GM23338 (cell line): ENCODE data around the gene TENT4A. TPM values are rescaled to one million over a fixed set of nuclear protein-coding genes. Genes with fewer than 3 reads are reported as not detected.

ENCODE experiments used
- ATAC-seq: fragments of 200-7000 bp; cut with Tn5 transposase; 3 replicates; pipeline ENCODE4 v1.9.1; 2020
- DNase-seq: peaks from one replicate; pipeline ENCODE4 v3.0.0-alpha.2; 2015; ENCODE audit warnings: low spot score
- H2AFZ ChIP-seq: fragments of 200-600 bp; sonication (generic); 2 replicates; pipeline ENCODE4 v1.8.0; 2016; ENCODE audit warnings: antibody characterized with exemption, mild to moderate bottlenecking, moderate library complexity
- H3F3A ChIP-seq: fragments of 200-600 bp; sonication (generic); replicated peaks from 2 replicates; pipeline ENCODE4 v1.8.0; 2017; ENCODE audit warnings: antibody characterized with exemption, mixed run types, low read depth
- H3K27ac ChIP-seq: fragments of 200-600 bp; sonication (generic); 2 replicates; pipeline ENCODE4 v1.6.1; 2016; ENCODE audit warnings: low read depth
- H3K27me3 ChIP-seq: fragments of 200-600 bp; sonication (generic); 2 replicates; pipeline ENCODE4 v1.8.0; 2016; ENCODE audit warnings: mild to moderate bottlenecking, mixed run types, moderate library complexity; ENCODE audit not compliant: insufficient read depth
- H3K36me3 ChIP-seq: fragments of 200-600 bp; sonication (generic); 2 replicates; pipeline ENCODE4 v1.8.0; 2016; ENCODE audit warnings: mild to moderate bottlenecking; ENCODE audit not compliant: insufficient read depth
- H3K4me1 ChIP-seq: fragments of 200-600 bp; sonication (generic); 2 replicates; pipeline ENCODE4 v1.8.0; 2016; ENCODE audit warnings: mild to moderate bottlenecking, moderate library complexity; ENCODE audit not compliant: insufficient read depth
- H3K4me2 ChIP-seq: fragments of 200-600 bp; sonication (generic); 2 replicates; pipeline ENCODE4 v1.7.1; 2017; ENCODE audit warnings: mixed run types
- H3K4me3 ChIP-seq: fragments of 200-600 bp; sonication (generic); 2 replicates; pipeline ENCODE4 v1.6.1; 2016; ENCODE audit warnings: mixed run types
- H3K79me2 ChIP-seq: fragments of 200-600 bp; sonication (generic); replicated peaks from 2 replicates; pipeline ENCODE4 v1.8.0; 2017; ENCODE audit warnings: mild to moderate bottlenecking; ENCODE audit not compliant: insufficient read depth
- H3K9me2 ChIP-seq: fragments of 200-600 bp; sonication (generic); 2 replicates; pipeline ENCODE4 v1.8.0; 2017; ENCODE audit not compliant: insufficient read depth
- H4K20me1 ChIP-seq: fragments of 200-600 bp; sonication (generic); replicated peaks from 2 replicates; pipeline ENCODE4 v1.8.0; 2017; ENCODE audit warnings: mild to moderate bottlenecking; ENCODE audit not compliant: insufficient read depth
- H3K27ac Mint-ChIP-seq: 2 replicates; pipeline ENCODE4 v1.8.0; 2020; ENCODE audit warnings: inconsistent platforms, mild to moderate bottlenecking, moderate library complexity, mixed read lengths
- H3K27me3 Mint-ChIP-seq: 3 replicates; pipeline ENCODE4 v1.8.0; 2022; ENCODE audit warnings: low read depth, mild to moderate bottlenecking, moderate library complexity, mixed read lengths, inconsistent platforms; ENCODE audit not compliant: insufficient read depth, poor library complexity
- H3K36me3 Mint-ChIP-seq: 3 replicates; pipeline ENCODE4 v1.8.0; 2021; ENCODE audit warnings: low read depth, mild to moderate bottlenecking, inconsistent platforms, moderate library complexity, mixed read lengths
- H3K4me1 Mint-ChIP-seq: 3 replicates; pipeline ENCODE4 v1.8.0; 2020; ENCODE audit warnings: mild to moderate bottlenecking, inconsistent platforms, mixed read lengths
- H3K4me3 Mint-ChIP-seq: 3 replicates; pipeline ENCODE4 v1.8.0; 2021; ENCODE audit warnings: moderate library complexity, mild to moderate bottlenecking, inconsistent platforms, mixed read lengths
- H3K9me3 Mint-ChIP-seq: 3 replicates; pipeline ENCODE4 v1.8.0; 2020; ENCODE audit warnings: moderate library complexity, mild to moderate bottlenecking, inconsistent platforms, mixed read lengths
- CREB1 ChIP-seq: fragments of 250-450 bp; sonication (Bioruptor Pico); IDR thresholded peaks from 2 replicates; pipeline ENCODE4 v1.5.0; 2020; ENCODE audit warnings: low read depth, mild to moderate bottlenecking, moderate library complexity
- CTCF ChIP-seq, 2 experiments: fragments of 200-600 bp in 1 of 2; sonication (generic) in 1 of 2; conservative IDR thresholded peaks; 2 replicates each; pipeline versions ENCODE4 v1.5.1 to v1.6.1; 2016 to 2017; ENCODE audit warnings: antibody characterized with exemption in 2 of 2, low read depth in 2 of 2, mild to moderate bottlenecking in 2 of 2, moderate library complexity in 1 of 2
- ETS1 ChIP-seq: IDR thresholded peaks from 2 replicates; pipeline ENCODE4 v1.6.1; 2016; ENCODE audit warnings: antibody characterized with exemption
- EZH2 ChIP-seq: fragments of 200-600 bp; sonication (generic); IDR thresholded peaks from one replicate; pipeline ENCODE4 v1.8.0; 2017; ENCODE audit warnings: antibody characterized with exemption, mild to moderate bottlenecking, low read depth; ENCODE audit not compliant: unreplicated experiment
- EZH2phosphoT487 ChIP-seq: fragments of 200-600 bp; sonication (generic); IDR thresholded peaks from one replicate; pipeline ENCODE4 v1.8.1; 2018; ENCODE audit warnings: antibody characterized with exemption; ENCODE audit not compliant: unreplicated experiment
- JUNB ChIP-seq: IDR thresholded peaks from one replicate; pipeline ENCODE4 v1.6.1; 2016; ENCODE audit warnings: antibody characterized with exemption; ENCODE audit not compliant: unreplicated experiment
- NANOG ChIP-seq: IDR thresholded peaks from 2 replicates; pipeline ENCODE4 v1.6.1; 2016; ENCODE audit warnings: antibody characterized with exemption, borderline replicate concordance
- POLR2AphosphoS5 ChIP-seq: IDR thresholded peaks from 2 replicates; pipeline ENCODE4 v1.6.1; 2016; ENCODE audit warnings: antibody characterized with exemption, low read depth
- REST ChIP-seq: IDR thresholded peaks from one replicate; pipeline ENCODE4 v1.6.1; 2018; ENCODE audit warnings: antibody characterized with exemption; ENCODE audit not compliant: unreplicated experiment
- STAT1 ChIP-seq: IDR thresholded peaks from one replicate; pipeline ENCODE4 v1.6.1; 2016; ENCODE audit warnings: antibody characterized with exemption; ENCODE audit not compliant: unreplicated experiment
- ZNF114 ChIP-seq: fragments of 250-450 bp; sonication (Bioruptor Pico); IDR thresholded peaks from 2 replicates; pipeline ENCODE4 v1.5.0; 2020; ENCODE audit warnings: mild to moderate bottlenecking, moderate library complexity
- ZNF331 ChIP-seq: fragments of 250-450 bp; sonication (Bioruptor Pico); IDR thresholded peaks from 2 replicates; pipeline ENCODE4 v1.5.0; 2020; ENCODE audit warnings: low read depth, mild to moderate bottlenecking, moderate library complexity
- ZNF462 ChIP-seq: fragments of 250-450 bp; sonication (Bioruptor Pico); IDR thresholded peaks from 2 replicates; pipeline ENCODE4 v1.5.0; 2020; ENCODE audit warnings: mild to moderate bottlenecking, moderate library complexity
- polyA plus RNA-seq: library from polyadenylated mRNA; unstranded; fragments of >200 nt; fragmentation: Nextera tagmentation; extraction: Ambion mirVana; gene quantifications from 2 replicates; pipeline ENCODE4 v1.2.1, GENCODE V29; 2016
- total RNA-seq: library from RNA; depleted of rRNA; stranded (reverse); fragments of >200 nt; shearing (Covaris generic); gene quantifications from 2 replicates; pipeline ENCODE4 v1.2.3, GENCODE V29; 2014

The TENT4A gene
- total and polyA plus RNA-seq, 2 experiments from 2014 or later, result 5.3 to 24.0 TPM

GRCh38 chr5:6708814-6709213 is 4.4 kb upstream of the TENT4A start:
- peaks cover 12% of the 10 kb centered on the region for H3K27me3 Mint-ChIP-seq
- Histone ChIP-seq H2AFZ (no peak overlapping the region), H3K4me2 (no peak overlapping the region), H3K27ac (no peak overlapping the region), H3K27me3 (peaks cover 6% of the 10 kb centered on the region; the same call in 1 of the 2 replicates), H3K79me2 (no peaks in the 10 kb centered on the region), H3K4me1 (no peaks in the 10 kb centered on the region), H3K36me3 (no peaks in the 10 kb centered on the region), H3F3A (0 out of 2 replicates have a peak, but pooled peaks cover 6% of the 10 kb centered on the region), H3K9me2 (no peaks in the 10 kb centered on the region), H4K20me1 (no peaks in the 10 kb centered on the region), H3K4me3 (no peak overlapping the region)
- no peak overlapping the region for H3K27ac Mint-ChIP-seq
- H3K4me3 Mint-ChIP-seq, result no peak overlapping the region
- no peaks in the 10 kb centered on the region; the same call in 2 of the 3 replicates for H3K36me3 Mint-ChIP-seq
- H3K9me3 Mint-ChIP-seq, result no peaks in the 10 kb centered on the region; the same call in 1 of the 3 replicates
- no peak for DNase-seq
- peaks cover 9% of the 10 kb centered on the region for H3K4me1 Mint-ChIP-seq
- TF ChIP-seq CTCF (conservative IDR thresholded peaks at IDR 0.05; ENCODE audit: low read depth in 2 of 2), result no peak
- TF ChIP-seq ZNF114 (CRISPR knock-in tag), result no peak
- no peak for TF ChIP-seq CREB1 (CRISPR knock-in tag)
- TF ChIP-seq EZH2phosphoT487, result no peak
- TF ChIP-seq ZNF331 (CRISPR knock-in tag), result no peak
- TF ChIP-seq ZNF462, result no peak
- TF ChIP-seq STAT1, result no peak
- TF ChIP-seq EZH2, result no peak
- no peak for TF ChIP-seq REST
- no peak for TF ChIP-seq ETS1
- no peak for TF ChIP-seq JUNB
- TF ChIP-seq POLR2AphosphoS5, result no peak
- no peak for TF ChIP-seq NANOG
- ATAC-seq, result no peak
